NCI-H146 treated with DMSO at 0.1 percent for 48 hours (cell line): ENCODE results near the gene ALS2CL.
"Not testable (repeated sequence)": the region's sequence is repeated elsewhere in the genome, so short reads cannot be mapped to it uniquely, and the experiment has no call there.

Source experiments
- DNase-seq: peaks from one replicate; lab custom pipeline; 2025; ENCODE audit not compliant: unreplicated experiment; lab: John Stamatoyannopoulos, UW

The ALS2CL gene, protein sequence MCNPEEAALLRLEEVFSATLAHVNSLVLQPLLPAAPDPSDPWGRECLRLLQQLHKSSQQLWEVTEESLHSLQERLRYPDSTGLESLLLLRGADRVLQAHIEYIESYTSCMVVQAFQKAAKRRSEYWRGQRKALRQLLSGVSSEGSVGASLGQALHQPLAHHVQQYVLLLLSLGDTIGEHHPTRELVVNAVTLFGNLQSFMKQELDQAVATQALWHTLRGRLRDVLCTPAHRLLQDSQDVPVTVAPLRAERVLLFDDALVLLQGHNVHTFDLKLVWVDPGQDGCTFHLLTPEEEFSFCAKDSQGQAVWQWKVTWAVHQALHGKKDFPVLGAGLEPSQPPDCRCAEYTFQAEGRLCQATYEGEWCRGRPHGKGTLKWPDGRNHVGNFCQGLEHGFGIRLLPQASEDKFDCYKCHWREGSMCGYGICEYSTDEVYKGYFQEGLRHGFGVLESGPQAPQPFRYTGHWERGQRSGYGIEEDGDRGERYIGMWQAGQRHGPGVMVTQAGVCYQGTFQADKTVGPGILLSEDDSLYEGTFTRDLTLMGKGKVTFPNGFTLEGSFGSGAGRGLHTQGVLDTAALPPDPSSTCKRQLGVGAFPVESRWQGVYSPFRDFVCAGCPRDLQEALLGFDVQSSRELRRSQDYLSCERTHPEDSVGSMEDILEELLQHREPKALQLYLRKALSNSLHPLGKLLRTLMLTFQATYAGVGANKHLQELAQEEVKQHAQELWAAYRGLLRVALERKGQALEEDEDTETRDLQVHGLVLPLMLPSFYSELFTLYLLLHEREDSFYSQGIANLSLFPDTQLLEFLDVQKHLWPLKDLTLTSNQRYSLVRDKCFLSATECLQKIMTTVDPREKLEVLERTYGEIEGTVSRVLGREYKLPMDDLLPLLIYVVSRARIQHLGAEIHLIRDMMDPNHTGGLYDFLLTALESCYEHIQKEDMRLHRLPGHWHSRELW

DNA sequence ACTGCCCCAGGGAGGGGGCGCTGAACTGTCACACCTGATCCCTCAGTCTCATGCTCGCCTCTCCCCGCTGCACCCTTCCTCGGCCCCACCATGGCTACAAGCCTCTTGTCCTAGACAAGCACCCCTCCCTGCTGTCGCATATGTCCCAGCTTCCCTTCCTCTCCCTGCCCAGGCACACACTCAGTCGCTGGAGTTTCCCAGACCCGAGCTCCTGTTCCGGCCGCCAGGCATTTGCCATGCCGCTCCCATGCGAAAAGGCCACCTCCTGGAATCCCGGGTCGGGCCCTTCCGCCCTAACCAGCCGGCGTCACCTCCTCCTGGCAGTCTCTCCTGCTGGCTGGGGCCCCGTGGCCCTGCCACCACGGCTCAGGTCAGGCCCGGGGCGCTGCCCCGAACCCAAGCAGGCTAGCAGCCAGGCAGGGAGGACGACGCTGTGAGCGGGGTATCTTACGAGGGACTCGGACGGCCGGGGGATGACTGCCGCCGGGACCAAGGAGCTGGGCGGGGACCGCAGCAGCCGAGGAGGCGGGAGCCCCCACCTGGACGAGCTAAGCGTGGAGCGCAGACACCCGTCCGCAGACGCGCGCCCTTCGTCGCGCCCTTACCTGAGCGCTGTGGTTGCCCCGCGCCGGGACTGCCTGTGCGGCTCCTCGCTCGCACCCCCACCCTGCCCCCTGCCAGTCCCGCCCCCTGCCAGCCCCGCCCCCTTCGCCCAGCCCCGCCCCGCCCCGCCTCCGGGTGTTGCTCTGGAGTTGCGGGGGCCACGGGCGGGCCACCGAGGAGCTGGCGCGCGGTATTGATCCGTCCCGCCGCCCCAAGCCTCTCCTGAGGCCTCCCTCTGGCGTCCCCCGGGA, at the start of gene ALS2CL:
Gene ALS2CL, minus strand, starts transcription at position 642 of the 854 bp plus-strand sequence. CDS start 4,239 bp downstream, outside the sequence.
- DNase-seq: no peak

GRCh38 chr3:46742992-46743585, 49.6 kb upstream of the ALS2CL start:
- DNase-seq: no peak

DNA sequence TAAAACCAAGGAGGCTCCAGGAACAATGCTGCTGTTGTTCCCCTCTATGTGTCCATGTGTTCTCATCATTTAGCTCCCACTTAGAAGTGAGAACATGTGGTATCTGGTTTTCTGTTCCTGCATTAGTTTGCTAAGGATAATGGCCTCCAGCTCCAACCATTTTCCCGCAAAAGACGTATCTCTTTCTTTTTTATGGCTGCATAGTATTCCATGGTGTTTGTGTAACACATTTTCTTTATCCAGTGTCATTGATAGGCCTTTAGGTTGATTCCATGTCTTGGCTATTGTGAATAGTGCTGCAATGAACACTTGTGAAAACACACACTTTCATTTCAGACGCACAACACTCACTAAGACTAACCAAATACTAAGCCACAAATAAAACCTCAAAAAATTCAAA, 46.1 kb upstream of the ALS2CL start:
- not testable (repeated sequence) for DNase-seq

GRCh38 chr3:46737329-46737731, 43.9 kb upstream of the ALS2CL start:
- DNase-seq: no peak

- no peak for DNase-seq
Observed at GRCh38 chr3:46736006-46736872, 42.8 kb upstream of the ALS2CL start.

GRCh38 chr3:46734773-46735172, 41.3 kb upstream of the ALS2CL start:
- no peak for DNase-seq

DNA sequence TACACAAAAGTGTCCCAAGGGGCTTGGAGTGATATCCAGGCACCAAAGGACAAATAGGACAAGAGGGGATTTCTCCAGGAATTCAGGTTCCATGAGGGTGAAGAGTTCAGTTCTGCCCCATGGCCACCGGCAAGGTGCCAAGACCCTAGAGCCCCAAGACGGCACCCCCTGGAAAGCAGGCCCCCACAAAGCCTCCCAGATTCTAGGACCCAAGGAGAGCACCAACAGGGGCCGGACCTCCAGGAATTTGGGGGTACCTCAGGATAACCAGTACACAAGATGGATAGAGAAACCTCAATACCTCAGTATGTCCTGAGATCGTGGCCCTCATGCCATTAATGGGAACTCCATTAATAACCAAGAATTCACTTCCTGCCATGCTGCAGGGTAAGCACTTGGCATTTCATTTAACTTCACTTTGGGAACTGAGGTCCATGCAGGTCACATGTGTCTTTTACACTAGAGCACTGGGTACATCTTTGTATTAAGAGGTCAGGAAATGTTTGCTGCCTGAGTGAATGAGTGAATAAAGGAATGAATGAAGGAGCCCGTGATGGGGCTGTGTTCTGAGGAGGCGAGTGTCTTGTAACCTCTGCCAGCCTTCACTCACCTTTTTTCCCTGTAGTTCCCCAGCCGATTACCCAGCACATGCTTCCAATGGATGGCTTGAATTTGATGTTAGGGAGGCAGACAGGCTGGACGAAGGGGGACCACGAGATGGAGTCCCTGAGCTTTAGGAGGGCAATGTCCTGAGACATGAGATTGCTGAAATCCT, 39.7 kb upstream of the ALS2CL start:
- no peak for DNase-seq

DNA sequence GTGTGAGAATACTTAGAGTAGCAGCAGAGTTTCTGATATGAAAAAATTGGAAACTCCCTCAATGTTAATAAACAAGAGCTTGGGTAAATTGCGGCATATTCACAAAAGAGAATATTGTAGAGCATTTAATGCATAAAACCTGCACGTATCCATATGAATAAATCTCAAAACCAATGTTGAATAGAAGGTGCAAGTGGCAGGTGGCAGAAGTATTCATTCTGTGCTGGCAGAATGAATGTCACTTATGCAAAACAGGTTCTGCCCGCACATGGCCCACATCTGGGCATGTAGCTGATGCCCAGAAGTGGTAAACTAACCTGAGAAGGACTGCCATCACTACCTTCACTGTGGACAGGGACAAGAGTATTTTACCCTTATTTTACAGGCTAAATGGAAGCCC, 38.3 kb upstream of the ALS2CL start:
- DNase-seq: no peak

DNA sequence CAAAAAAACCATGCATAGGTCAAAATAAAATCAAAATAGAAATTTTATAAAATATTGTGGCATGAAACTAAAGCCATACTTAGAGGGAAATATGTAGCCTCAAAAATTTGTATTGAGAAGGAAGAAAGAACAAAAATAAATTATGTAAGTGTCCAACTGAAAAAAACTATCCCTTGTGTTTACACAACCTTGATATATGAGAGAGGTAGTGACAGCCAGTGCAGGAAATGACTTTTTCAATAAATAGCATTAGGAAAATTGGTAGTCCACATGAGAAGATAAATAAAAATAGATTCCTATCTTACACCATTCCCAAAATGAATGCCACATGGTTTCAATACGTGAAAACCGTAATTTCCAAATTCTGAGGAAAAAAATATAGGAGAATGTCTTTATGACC, 37.3 kb upstream of the ALS2CL start:
- DNase-seq: peak; percentile 2

DNA sequence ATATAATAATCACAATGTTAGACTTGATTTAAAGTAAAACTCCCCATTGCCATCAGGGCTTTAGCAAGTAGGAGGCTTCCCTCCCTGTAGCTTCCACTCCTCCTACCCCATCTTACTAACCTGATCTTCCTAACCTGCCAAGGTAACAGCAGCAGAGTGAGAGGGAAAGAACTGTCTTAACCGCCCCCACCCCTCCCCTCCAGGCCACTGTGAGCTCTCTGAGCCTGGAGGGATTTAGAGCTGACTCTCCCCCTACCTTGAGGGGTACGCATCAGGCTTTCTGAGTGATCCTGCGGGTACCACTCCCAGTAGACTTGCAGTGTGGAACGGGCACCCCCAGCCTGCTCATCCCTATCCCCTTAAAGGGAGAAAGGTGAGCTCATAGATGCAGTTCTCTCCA, 35.6 kb upstream of the ALS2CL start:
- DNase-seq: no peak

DNA sequence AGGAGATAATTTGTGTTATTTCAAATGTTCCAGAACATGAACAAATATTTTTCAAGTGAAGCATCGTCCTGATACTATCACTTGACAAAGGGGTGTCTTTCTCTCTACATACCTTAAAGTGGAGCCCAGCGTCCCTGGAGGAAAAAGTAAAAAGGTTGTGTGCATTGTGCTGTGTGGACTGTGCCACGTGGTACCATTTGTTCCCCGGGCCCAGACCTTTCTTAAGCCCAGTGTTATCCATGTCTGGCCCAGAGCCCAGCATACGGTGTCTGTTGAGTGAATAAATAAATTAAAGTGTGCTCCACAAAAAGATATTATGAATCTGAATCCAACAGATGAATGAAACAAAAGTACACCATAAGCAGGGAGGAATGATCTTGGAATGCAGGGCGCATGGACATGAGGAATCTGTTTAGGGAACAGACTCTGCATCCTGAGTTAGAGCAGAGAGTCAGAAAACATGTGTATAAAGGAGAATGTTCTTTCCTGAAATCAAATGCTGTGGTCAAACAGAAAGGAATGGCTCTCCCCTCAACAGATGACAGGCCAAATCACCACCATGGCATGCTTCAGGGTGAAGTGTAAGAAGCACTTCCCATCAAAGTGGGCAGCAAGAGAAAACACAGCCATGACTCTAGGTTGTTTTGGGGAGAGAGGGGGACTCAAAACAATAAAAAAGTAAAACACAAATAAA, 32.3 kb upstream of the ALS2CL start:
- no peak for DNase-seq

DNA sequence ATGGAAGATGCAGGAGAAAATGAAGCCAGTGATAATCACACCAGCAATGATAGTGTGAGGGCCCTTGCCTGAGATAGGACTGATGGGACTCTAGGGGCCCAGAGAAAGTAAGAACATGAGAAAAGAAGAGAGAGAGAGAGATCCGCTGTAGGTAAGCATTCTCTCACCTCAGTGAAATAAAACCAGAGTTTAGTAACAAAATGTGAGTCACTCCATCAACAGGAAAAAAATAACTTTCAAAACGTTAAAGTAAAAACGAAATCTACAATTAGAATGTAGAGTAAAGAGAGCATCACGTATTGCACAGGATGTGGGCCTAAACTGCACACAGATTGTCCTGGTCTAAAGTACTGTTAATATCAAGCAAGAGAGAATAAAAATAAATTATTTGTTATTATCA, 30.9 kb upstream of the ALS2CL start:
- no peak for DNase-seq

GRCh38 chr3:46722443-46722842, 29.0 kb upstream of the ALS2CL start:
- no peak for DNase-seq

DNA sequence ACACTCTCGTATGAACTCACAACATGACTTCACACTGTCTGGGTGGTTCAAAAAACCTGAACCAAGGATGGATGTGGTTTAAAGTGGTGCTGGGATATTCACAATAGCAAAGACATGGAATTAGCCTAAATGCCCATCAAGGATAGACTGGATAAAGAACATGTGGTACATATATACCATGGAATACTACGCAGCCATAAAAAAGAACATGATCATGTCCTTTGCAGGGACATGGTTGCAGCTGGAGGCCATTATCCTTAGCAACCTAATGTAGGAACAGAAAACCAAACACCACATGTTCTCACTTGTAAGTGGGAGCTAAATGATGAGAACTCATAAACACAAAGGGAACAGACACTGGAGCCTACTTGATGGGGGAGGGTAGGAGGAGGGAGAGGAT, 27.5 kb upstream of the ALS2CL start:
- DNase-seq: no peak

- no peak for DNase-seq
Observed at GRCh38 chr3:46719735-46720271, 26.3 kb upstream of the ALS2CL start.

GRCh38 chr3:46719044-46719565, 25.6 kb upstream of the ALS2CL start:
- DNase-seq: no peak

DNA sequence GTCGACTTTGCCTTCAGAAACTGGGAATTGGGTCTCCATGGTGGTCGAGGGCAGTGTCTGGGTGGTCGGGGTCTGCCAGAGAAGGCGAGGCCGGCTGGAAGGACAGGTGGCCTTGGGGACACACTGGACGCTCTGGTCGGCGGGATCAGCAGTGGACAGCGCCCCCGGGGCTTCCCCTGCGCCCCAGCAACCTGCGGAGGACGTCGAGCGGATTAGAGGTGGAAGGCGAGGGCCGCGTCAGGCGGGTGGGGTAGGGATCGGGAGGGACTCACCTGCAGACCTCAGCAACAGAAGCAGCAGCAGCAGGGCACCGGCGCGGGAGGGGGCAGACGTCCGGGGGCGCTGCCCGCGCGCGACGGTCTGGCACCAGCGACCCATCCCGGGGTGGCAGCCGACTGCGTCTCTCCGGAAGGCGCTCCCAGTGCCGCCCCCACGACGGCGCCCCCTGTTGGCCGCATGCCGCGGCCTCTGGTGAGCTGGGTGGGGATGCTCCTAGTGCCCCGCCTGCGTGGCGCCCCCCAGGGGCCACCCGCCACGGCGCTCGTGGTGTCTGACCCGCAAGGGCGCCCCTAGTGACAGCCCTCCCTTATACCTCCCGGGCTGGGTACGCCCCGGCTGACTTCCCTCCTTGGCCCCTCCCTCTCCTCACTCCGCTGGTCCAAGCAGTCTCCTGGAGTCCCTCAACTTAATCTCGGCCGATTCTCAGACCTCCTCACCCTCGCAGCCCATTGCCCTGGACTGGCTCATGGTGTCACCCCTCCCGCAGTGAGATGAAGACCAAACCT, 24.2 kb upstream of the ALS2CL start, which contains the start of gene PRSS50:
Gene PRSS50, minus strand, starts transcription at position 423 of the 785 bp plus-strand sequence. Its CDS starts 45 bp downstream, at position 378.
- no peak for DNase-seq
